GM19193 (cell line): ENCODE data around the gene GBX2.

Experiments
- POLR2A ChIP-seq: IDR thresholded peaks from 4 replicates; pipeline ENCODE4 v1.6.1; 2011; ENCODE audit not compliant: insufficient read depth, insufficient read length; ENCODE audit errors: extremely low read depth

GBX2 gene

DNA sequence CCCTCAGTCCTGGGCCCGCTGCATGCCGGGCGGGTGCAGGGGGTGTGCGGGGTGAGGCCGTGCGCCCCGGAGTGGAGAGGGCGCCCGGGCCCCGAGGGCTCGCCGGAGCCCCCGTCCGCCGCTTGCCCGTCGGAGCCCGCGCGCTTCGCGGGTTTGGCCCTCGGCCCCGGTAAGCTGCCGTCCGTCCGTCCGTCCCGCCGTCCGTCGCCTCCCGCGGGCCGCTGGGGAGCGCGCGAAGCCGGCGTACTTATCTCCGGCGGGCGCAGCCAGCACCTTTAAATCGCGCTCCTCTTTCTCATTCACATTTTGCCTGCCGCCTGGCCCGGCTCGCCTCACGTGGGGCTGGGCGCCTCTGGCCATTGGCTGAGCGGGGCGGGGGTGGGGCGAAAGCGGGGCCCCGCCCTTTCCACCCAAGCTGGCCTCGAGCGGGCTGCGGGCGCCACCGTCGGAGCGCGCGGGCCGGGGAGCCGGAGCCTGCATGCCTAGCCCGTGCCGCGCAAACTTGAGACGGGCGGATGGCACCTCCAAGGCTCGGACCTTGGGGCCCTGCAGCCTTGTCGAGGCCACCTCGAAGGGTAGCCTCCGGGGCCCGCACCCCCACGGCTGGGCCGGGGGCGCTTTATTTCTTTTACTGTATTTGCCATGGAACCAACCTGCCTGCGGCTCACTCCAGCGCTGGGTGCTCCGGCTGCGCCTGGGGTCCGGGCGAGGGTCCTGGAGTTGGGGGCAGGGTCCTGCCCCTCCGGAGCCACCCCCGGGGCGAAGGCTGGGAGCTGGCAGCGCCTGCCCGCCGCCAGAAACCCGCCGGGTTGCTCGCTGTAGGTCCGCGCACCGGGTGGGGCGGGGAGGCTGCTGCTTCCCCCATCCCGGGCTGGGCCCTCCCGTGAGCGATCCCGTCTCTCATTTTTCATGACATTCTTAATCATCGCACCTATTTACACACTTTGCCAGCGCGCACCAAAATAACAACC lies at the start of gene GBX2:
GBX2 (minus strand) TSS at position 277 of the 971 bp plus-strand sequence. CDS start 415 bp downstream, outside the sequence.
- TF ChIP-seq POLR2A = no peak

DNA sequence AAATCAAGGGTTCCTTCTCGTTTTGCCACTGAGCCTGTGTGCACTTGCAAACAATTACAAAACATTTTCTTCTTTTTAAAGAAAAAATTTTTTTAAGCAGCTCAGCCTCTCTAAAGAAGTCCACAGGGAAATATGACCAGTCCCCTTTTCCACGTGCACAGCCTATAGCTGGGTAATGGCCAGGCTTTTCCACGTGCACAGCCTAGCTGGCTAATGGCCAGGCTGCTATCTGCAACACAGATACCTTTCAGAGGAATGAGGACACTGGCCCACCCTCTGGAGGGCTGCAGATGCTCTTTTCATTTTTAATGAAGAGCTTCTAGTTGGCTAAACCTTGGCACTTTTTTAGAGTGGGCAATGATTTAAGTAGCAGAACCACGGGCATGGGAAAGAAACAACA lies 49.7 kb upstream of the GBX2 start:
- no peak for TF ChIP-seq POLR2A

DNA sequence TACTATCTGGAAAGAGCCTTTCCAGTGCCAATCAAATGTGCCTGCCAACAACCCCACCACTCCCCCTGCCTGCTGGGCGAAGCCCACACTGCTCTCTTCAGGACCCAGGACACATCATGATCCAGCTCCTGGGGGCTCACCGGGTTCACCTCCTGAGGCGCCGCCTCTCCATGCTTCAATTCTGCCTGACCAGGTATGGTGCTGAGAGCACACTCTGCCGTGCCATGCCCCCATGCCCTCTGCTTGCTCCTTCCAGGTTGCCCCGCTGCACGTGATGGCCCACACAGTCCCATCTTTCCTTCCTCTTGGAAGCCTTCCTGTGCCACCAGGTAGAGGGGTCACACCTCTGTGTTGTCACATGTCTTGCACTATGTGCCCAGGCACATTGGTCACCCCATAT lies 48.5 kb upstream of the GBX2 start:
- no peak for TF ChIP-seq POLR2A

DNA sequence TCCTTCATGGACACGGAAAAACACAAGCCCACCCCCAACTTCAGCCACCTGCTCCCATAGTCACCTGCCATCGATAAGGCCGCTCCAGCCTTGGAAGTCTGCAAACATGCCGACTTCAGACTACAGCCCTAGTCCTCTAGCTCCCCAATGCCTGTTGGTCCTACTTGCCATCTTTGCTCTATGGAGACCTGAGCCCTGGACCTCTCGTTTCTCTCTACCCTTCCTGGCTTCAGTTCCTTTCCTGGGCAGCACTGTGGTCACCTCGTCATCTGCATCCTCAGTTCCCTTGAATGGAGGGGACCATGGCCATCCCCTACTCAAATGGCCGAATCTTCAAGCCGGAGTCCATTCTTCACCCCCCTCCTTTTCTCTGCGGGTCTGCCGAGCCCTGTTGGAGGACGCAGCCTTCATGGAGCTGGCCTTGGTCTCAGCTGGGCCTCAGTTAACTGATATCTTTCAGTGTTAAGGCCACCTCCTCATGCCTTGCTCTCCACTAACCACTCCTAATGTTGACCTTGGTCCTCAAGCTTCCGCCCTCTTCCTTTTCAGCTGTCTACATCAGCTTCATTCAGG lies 47.7 kb upstream of the GBX2 start:
- no peak for TF ChIP-seq POLR2A

DNA sequence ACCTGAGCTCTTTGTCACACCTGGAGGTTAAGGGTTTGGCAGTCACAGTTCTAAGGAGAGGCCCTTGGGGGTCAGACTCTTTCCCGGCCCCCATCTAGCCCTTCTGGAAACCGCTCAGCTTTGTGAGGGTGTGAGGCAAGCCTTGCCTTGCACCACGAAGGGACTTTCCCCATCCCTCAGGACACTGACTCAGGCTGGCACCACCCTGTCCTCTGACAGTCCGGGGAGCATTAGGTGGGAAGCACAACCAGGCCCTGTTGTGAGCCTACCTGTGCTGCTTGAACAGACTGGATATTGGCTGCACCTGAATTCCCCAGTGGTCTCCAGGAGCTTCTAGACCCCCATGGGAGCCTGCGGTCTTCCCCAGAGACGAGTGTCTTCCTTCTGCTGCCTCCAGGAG lies 47.0 kb upstream of the GBX2 start:
- no peak for TF ChIP-seq POLR2A

DNA sequence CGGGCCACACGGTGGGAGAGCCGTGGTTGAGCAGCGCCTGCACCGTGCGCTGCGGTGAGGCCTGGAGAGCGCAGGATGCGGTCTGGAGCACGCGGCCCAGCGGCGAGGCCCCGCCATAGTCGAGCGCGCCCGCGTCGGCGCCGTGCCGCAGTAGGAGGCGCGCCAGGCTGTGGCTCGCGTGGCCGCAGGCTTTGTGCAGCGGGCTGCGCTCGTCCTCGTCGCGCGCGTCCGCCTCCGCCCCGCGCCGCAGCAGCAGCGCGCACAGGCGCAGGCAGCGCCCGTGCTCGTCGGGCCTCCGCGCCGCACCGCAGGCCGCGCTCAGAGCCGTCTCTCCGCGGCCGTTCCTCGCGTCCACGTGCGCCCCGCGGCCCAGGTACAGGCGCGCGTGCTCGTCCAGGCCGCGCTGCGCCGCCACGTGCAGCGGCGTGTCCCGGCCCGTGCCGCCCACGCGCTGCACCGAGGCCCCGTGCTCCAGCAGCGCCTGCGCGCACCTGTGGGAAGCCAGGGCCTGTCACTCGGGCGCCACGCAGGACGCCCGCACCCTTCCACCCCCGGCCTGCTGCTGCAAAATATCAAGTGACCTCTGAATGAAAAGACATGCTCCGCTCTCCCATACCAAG lies 46.3 kb upstream of the GBX2 start:
- TF ChIP-seq POLR2A = no peak

DNA sequence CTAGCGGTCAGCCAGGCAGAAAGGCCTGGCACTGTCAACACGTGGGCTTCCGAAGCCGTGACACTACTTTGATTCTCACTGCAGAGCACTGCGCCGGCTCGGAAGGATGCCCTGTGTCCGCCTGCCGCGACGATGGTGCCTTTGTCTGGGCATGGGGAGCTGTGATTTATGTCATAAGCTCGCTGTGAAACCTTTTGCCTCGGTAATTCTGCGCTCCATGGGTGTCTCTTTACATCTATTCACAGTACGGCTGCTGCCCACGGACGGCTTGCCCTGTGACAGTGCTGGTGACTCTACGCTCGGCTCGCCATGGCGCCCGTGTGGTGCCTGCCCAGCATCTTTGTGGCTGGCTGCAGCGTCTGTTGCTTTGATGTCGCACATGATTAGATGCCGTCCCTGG lies 43.1 kb upstream of the GBX2 start:
- TF ChIP-seq POLR2A = no peak

DNA sequence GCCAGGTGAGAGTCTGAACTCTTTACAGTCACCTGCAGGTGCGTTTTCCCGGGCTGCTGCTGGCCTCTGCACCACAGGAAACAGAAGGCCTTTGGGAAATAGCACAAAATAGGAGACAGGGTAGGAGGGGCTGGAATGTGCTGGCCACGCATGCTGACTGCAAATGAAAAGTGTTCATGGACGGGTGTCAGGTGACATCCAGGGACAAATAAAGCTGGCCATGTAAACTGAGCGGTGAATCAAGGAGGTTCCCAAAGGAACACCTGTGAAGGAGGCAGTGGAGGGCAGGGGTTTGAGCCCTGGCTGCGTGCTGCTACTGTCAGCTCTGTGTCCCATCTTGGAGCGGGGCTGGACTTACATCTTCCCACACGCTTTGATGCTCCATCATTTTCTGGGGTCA lies 42.4 kb upstream of the GBX2 start:
- TF ChIP-seq POLR2A = no peak

DNA sequence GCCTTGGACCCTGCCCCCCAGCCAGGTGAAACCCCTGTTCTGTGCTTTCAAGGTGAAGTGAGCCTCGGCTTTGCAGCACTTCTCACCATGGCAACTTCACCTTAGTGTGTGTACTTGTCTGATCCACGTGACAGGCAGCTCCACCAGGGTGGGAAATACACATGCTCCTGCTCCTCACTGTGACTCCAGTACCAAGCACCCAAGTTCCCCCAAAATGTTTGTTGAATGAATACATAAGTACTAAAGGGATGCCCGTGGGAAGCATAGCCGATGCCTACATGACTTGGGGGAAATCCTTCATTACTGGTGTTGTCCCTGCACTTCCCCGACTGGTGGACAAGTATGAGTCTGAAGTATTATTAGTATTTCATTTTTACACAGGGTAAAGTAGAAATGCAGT lies 41.8 kb upstream of the GBX2 start:
- no peak for TF ChIP-seq POLR2A

DNA sequence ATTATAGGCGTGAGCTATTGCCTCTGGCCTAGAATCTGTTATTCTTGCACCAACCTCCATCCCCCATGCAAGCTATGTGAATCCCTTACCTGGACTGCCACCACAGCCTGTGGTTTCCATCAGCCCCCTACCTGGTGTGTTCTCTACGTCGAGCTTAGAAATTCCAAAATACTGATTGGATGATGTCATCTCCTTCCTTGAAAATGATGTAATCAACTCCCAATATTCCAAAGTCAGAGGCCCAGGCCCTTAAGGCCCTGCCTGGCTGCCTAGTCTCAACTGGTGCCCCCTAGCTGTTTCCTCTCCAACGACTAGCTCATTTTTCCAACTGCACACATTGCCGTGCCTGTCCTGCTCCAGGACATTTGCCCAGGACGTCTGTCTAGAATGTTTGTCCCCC lies 41.3 kb upstream of the GBX2 start:
- no peak for TF ChIP-seq POLR2A

DNA sequence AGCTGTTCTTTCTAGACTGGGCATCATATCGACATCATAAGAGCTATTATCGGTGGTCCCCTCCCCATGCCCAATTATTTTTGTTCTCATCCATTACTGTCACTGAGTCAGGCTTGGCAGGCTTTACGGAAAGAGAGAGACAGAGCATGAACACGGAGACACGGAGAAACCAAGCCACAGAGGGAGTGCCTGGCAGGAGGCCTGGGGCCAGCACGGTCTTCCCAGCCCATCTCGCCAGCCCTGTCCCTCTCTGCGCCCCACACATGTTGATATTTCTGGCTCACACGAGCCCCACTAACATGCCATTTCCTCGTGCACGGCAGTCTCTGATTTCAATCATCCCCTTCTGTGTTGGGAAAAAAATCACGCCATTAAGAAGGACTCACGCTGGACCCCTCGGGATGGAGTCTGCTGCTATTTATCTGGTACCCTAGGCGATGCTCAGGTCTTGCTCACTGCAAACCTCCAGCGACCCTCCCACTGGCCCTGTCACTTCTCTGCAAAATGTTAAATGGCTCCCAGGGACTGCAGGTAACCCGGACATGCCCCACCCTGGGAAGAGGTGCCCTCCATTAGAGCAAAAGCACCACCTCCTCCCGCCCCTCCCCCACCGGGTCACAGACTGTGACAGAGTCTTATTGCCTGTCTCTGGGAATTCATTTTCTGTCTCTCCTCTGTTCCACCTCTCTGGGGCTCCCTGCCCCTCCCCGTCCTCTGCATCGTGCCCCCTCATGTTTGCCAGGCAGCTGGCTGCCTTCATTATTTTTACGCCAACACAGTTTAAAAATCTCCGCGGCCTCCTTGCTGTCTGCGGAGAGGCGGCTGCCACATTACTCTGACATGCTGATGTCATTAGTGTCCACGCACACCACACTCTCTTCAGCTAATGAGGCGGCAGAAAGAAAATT lies 40.1 kb upstream of the GBX2 start:
- TF ChIP-seq POLR2A = no peak

DNA sequence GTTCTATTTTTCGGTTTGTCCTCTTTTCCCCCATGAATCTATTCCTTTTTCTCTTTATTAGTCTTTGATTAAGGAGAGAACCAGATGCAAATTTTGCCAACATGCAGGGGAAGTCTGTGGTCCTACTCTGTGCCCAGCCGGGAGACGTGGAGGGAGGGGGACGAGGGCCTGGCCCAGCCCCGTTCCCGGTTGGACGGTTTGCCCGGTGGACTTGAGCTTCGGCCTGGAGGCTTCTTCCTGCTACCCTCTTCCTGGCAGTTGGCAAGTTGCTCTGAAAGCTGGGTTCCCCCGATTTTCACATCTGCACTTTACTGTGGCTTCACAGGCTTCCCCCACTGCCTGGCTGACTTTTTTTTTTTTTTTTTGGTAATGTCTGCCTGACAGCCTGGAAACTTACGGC lies 39.3 kb upstream of the GBX2 start:
- TF ChIP-seq POLR2A = no peak

DNA sequence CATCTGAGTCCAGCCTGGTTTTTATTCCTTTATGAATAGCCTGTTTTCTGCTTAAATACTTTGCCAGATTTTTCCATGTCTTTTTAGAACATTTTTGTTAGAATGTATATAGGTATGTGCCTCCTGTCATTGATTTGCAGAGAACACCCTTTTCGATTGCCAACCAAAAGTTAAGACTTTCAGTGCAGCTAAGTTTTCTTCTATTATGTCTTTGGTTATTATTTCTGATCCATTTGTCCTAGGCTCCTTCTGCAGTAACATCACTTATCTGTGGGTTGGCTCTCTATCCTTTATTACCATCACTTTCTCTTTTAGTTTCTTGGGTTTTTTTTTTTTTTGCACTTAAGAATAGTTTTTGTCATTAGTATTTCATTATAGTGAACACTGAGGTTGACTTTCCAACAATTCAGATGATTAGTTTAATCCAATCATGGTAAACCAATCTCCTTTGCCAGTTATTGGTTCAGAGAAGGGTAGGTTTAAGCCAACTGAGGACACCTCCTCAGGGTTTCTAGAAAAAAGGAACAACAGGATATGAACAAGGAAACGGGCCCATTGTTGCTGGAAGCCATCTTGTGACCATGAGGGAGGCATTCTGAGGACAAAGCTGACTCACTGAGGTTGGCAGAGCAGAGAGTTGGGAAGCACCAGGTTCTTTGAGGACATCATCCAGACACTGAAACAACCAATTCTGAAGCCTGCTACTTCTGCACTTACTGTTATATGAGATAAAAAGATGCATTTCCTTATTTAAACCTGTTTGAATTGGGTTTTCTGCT lies 37.9 kb upstream of the GBX2 start:
- no peak for TF ChIP-seq POLR2A

DNA sequence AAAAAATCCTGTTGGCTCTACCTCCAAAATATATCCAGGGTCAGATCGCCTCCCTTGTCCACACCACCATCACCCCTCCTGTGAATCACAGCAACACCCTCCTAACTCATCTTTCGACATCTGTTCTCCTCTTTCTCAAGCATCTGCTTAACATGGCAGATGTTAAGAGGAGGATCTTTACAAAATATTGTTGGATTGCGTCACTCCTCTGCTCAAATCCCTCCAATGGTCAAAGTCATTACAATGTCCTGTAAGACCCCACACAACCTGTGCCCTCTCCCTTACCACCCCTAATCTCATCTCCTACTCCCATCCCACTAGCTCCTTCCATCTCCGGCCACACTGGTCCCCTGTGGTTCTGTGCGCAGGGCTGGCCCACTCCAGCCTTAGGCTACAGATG lies 36.8 kb upstream of the GBX2 start:
- TF ChIP-seq POLR2A = no peak
